Fibroblast of skin of left quadriceps (primary cell): Measurements from ENCODE around the gene SPDYE16.
A peak's percentile ranks its signal among the peaks of the same experiment; 100 is the strongest.
"Not testable (repeated sequence)": the region's sequence is repeated elsewhere in the genome, so short reads cannot be mapped to it uniquely, and the experiment has no call there.

Experiments
- DNase-seq, 2 experiments: peaks; one replicate each; pipeline ENCODE4 v3.0.0-alpha.2; 2013; ENCODE audit warnings: low read depth in 2 of 2

SPDYE16 gene

GRCh38 chr7:76543197-76543596, at the start of gene SPDYE16:
TSS of gene SPDYE16 (minus strand) at chr7:76543297. CDS start at chr7:76541459, 1,838 bp downstream.
- DNase-seq, result not testable (repeated sequence)

GRCh38 chr7:76592694-76593093, 49.6 kb upstream of the SPDYE16 start:
- not testable (repeated sequence) for DNase-seq

- not testable (repeated sequence) for DNase-seq
These were observed 48.7 kb upstream of the SPDYE16 start for GRCh38 chr7:76591602-76592304.

- not testable (repeated sequence) for DNase-seq
These were observed 47.9 kb upstream of the SPDYE16 start for GRCh38 chr7:76591033-76591432.

GRCh38 chr7:76588586-76588985, 45.5 kb upstream of the SPDYE16 start:
- DNase-seq, result not testable (repeated sequence)

GRCh38 chr7:76586585-76587315, 43.7 kb upstream of the SPDYE16 start:
- DNase-seq, result not testable (repeated sequence)

GRCh38 chr7:76583636-76584281, 40.7 kb upstream of the SPDYE16 start:
- peak in 1 of 2 experiments; percentile 11 for DNase-seq

- DNase-seq, result peak; percentile 68 to 73
These were observed 39.9 kb upstream of the SPDYE16 start for GRCh38 chr7:76582848-76583631.

GRCh38 chr7:76575919-76576655, 33.0 kb upstream of the SPDYE16 start:
- not testable (repeated sequence) for DNase-seq

- not testable (repeated sequence) for DNase-seq
These were observed 32.3 kb upstream of the SPDYE16 start for GRCh38 chr7:76575431-76575830.

- DNase-seq, result not testable (repeated sequence)
These were observed 29.2 kb upstream of the SPDYE16 start for GRCh38 chr7:76572296-76572695.

- peak; percentile 16 to 17 for DNase-seq
These were observed 27.3 kb upstream of the SPDYE16 start for GRCh38 chr7:76570324-76570775.

- peak; percentile 7 to 14 for DNase-seq
These were observed 25.6 kb upstream of the SPDYE16 start for GRCh38 chr7:76568742-76569141.

GRCh38 chr7:76567753-76568152, 24.7 kb upstream of the SPDYE16 start:
- DNase-seq, result not testable (repeated sequence)

- not testable (repeated sequence) for DNase-seq
These were observed 24.2 kb upstream of the SPDYE16 start for GRCh38 chr7:76567311-76567710.

- DNase-seq, result not testable (repeated sequence)
These were observed 21.9 kb upstream of the SPDYE16 start for GRCh38 chr7:76565001-76565400.

GRCh38 chr7:76561342-76561741, 18.2 kb upstream of the SPDYE16 start:
- not testable (repeated sequence) for DNase-seq

- not testable (repeated sequence) for DNase-seq
These were observed 17.1 kb upstream of the SPDYE16 start for GRCh38 chr7:76560157-76560556.

GRCh38 chr7:76559685-76560084, 16.6 kb upstream of the SPDYE16 start:
- not testable (repeated sequence) for DNase-seq

- DNase-seq, result not testable (repeated sequence)
These were observed 8.9 kb upstream of the SPDYE16 start for GRCh38 chr7:76551992-76552391.

- not testable (repeated sequence) for DNase-seq
These were observed 6.8 kb upstream of the SPDYE16 start for GRCh38 chr7:76549855-76550248.
